ENCODE measurements around the gene OAS2.
"Not testable (repeated sequence)": the region's sequence is repeated elsewhere in the genome, so short reads cannot be mapped to it uniquely, and the experiment has no call there.

Gene OAS2

DNA sequence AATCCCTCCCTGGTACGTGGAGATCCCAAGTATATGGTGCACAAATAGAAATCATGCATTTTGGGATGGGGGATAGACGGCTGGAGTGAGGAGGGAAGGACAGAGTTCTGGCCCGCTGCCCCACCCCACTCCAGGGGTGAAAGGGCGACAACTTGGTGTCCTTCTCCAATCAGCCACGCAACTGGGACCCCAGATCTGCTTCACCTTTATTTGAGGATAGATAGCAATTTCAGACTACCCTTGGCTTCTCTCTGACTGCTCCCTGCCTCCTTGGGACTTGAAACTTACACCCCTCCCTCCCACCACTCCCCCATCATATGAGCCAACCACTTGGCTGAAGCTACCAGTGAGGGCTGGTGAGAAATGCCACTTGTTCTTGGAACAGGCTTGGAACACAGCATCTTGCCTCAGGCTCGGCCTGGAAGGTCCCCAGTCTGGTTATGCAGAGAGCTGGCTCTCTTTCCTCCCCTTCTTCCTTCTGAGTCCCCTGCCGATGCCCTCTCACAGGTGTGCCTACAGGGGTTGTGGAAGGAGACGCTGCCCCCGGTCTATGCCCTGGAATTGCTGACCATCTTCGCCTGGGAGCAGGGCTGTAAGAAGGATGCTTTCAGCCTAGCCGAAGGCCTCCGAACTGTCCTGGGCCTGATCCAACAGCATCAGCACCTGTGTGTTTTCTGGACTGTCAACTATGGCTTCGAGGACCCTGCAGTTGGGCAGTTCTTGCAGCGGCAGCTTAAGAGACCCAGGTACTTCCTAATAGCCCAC, 31.9 kb upstream of the OAS2 start:
- H3K36me3 ChIP-seq = peaks cover 0 to 38% (median 18%) of the 10 kb centered on the region in 3 donors
- no peak for DNase-seq
- H3K27me3 ChIP-seq = no peaks in the 10 kb centered on the region
- H3K27ac ChIP-seq = no peak overlapping the region
- TF ChIP-seq, protein P1, sequence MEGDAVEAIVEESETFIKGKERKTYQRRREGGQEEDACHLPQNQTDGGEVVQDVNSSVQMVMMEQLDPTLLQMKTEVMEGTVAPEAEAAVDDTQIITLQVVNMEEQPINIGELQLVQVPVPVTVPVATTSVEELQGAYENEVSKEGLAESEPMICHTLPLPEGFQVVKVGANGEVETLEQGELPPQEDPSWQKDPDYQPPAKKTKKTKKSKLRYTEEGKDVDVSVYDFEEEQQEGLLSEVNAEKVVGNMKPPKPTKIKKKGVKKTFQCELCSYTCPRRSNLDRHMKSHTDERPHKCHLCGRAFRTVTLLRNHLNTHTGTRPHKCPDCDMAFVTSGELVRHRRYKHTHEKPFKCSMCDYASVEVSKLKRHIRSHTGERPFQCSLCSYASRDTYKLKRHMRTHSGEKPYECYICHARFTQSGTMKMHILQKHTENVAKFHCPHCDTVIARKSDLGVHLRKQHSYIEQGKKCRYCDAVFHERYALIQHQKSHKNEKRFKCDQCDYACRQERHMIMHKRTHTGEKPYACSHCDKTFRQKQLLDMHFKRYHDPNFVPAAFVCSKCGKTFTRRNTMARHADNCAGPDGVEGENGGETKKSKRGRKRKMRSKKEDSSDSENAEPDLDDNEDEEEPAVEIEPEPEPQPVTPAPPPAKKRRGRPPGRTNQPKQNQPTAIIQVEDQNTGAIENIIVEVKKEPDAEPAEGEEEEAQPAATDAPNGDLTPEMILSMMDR (IDR thresholded peaks at IDR 0.05) = no peak
- H3K9me3 ChIP-seq = no peaks in the 10 kb centered on the region
- intact Hi-C loops (cut with DNase I; ENCODE audit: low total_unique reads) = no loop called here
- H3K4me3 ChIP-seq = no peak overlapping the region
- H3K4me1 ChIP-seq = no peaks in the 10 kb centered on the region

DNA sequence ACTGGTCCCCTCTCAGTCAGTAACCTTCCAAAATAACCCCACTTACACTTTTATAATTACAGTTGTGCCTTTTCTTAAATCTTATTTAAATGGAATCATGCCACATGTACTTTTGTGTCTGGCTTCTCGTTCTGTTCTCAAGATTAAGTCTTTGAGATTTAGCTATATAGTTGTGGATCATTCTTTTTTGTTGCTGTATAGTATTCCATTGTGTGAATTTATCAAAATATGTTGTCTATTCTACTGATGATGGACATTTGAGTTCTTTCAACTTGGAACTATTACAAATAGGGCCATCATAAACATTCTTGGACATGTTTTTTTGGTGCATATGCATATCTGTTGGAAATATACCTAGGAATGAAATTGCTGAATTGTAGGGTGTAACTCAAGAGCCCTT, 31.0 kb upstream of the OAS2 start:
- intact Hi-C loops (cut with DNase I; ENCODE audit: low total_unique reads) = no loop called here
- H3K4me3 ChIP-seq = no peak overlapping the region
- DNase-seq = no peak
- no peaks in the 10 kb centered on the region for H3K27me3 ChIP-seq
- no peaks in the 10 kb centered on the region for H3K9me3 ChIP-seq
- H3K27ac ChIP-seq = no peak overlapping the region
- H3K36me3 ChIP-seq = peaks cover 0 to 42% (median 26%) of the 10 kb centered on the region in 3 donors
- H3K4me1 ChIP-seq = no peaks in the 10 kb centered on the region
- TF ChIP-seq, protein P1 (IDR thresholded peaks at IDR 0.05) = no peak

DNA sequence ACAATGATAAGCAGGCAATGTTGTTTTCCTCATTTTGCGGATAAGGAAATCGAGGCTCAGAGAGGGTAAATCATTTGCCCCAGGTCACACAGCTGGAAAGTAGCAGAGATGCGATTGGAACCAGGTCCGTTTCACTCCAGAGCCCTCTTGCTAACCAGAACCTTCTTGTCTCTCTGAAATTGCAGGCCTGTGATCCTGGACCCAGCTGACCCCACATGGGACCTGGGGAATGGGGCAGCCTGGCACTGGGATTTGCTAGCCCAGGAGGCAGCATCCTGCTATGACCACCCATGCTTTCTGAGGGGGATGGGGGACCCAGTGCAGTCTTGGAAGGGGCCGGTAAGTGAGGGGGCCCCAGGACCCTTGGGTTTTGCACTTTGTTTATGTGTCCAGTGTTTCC, 30.6 kb upstream of the OAS2 start:
- Histone ChIP-seq H3K27me3 (no peaks in the 10 kb centered on the region), H3K9me3 (no peaks in the 10 kb centered on the region), H3K4me3 (no peak overlapping the region), H3K27ac (no peak overlapping the region), H3K36me3 (peaks cover 0 to 46% (median 29%) of the 10 kb centered on the region in 3 donors), H3K4me1 (no peaks in the 10 kb centered on the region)
- intact Hi-C loops (cut with DNase I; ENCODE audit: low total_unique reads) = loop anchor here (2.0 kb wide), 1 partner anchor 69 kb away; no protein-coding TSS in a partner anchor
- TF ChIP-seq, protein P1 (IDR thresholded peaks at IDR 0.05) = no peak
- no peak for DNase-seq

DNA sequence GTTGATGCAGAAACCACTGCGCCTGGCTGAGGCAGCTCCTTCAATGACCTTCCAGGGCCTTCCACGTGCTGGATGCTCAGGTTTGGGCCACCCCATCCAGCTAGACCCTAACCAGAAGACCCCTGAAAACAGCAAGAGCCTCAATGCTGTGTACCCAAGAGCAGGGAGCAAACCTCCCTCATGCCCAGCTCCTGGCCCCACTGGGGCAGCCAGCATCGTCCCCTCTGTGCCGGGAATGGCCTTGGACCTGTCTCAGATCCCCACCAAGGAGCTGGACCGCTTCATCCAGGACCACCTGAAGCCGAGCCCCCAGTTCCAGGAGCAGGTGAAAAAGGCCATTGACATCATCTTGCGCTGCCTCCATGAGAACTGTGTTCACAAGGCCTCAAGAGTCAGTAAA, 29.5 kb upstream of the OAS2 start:
- no peak for DNase-seq
- TF ChIP-seq, protein P1 (IDR thresholded peaks at IDR 0.05) = no peak
- no peak overlapping the region for H3K27ac ChIP-seq
- no peak overlapping the region for H3K4me3 ChIP-seq
- H3K4me1 ChIP-seq = no peaks in the 10 kb centered on the region
- no peaks in the 10 kb centered on the region for H3K9me3 ChIP-seq
- no peaks in the 10 kb centered on the region for H3K27me3 ChIP-seq
- intact Hi-C loops (cut with DNase I; ENCODE audit: low total_unique reads) = loop anchor here (2.0 kb wide), 1 partner anchor 70 kb away; no protein-coding TSS in a partner anchor
- peaks cover 0 to 44% (median 29%) of the 10 kb centered on the region in 3 donors for H3K36me3 ChIP-seq

DNA sequence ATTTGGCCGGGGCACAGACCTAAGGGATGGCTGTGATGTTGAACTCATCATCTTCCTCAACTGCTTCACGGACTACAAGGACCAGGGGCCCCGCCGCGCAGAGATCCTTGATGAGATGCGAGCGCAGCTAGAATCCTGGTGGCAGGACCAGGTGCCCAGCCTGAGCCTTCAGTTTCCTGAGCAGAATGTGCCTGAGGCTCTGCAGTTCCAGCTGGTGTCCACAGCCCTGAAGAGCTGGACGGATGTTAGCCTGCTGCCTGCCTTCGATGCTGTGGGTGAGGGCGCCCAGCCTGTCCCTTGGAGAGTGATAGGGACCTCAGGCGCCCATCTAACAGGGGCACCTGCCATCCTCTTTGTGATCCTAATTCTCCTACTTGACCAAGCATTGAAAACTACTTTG, 27.6 kb upstream of the OAS2 start:
- Histone ChIP-seq H3K4me1 (no peaks in the 10 kb centered on the region), H3K36me3 (peaks cover 0 to 33% (median 29%) of the 10 kb centered on the region in 3 donors), H3K9me3 (no peaks in the 10 kb centered on the region), H3K27ac (no peak overlapping the region), H3K27me3 (no peaks in the 10 kb centered on the region), H3K4me3 (no peak overlapping the region)
- DNase-seq = no peak
- intact Hi-C loops (cut with DNase I; ENCODE audit: low total_unique reads) = no loop called here
- TF ChIP-seq, protein P1 (IDR thresholded peaks at IDR 0.05) = no peak

DNA sequence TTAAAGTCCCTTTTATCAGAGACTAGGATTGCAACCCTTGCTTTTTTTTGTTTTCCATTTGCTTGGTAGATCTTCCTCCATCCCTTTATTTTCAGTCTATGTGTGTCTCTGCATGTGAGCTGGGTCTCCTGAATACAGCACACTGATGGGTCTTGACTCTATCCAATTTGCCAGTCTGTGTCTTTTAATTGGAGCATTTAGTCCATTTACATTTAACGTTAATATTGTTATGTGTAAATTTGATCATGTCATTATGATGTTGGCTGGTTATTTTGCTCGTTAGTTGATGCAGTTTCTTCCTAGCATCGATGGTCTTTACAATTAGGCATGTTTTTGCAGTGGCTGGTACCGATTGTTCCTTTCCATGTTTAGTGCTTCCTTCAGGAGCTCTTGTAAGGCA, 21.2 kb upstream of the OAS2 start:
- H3K27ac ChIP-seq; H3K4me3 ChIP-seq; DNase-seq; H3K27me3 ChIP-seq; H3K9me3 ChIP-seq; H3K4me1 ChIP-seq; intact Hi-C loops (cut with DNase I; ENCODE audit: low total_unique reads): not testable (repeated sequence)
- H3K36me3 ChIP-seq = peaks cover 7 to 25% (median 17%) of the 10 kb centered on the region in 3 donors
